HepG2 (cell line): ENCODE data around the gene WNT6. TPM values are rescaled to one million over a fixed set of nuclear protein-coding genes. Genes with fewer than 3 reads are reported as not detected.

Experiments used
- ATAC-seq: fragments of 200-7000 bp; cut with Tn5 transposase; 3 replicates; pipeline ENCODE4 v1.9.1; 2020; ENCODE audit warnings: mild to moderate bottlenecking, moderate library complexity
- BruUV-seq: library from RNA; stranded (reverse); fragments of 400-500 nt; replicated peaks from 2 replicates; lab custom pipeline; 2021; lab: Mats Ljungman, UMichigan
- CTCF ChIA-PET: fragments of 300-600 bp; formaldehyde crosslinking; extraction: SDS; loops from one replicate; lab custom pipeline; 2021; ENCODE audit warnings: low total read pairs, inconsistent platforms, low intra/inter-chr PET ratio; lab: Yijun Ruan, JAX
- POLR2A ChIA-PET: fragments of 350-600 bp; sonication (Branson Sonifier 250); formaldehyde crosslinking; loops from one replicate; lab custom pipeline; 2020; ENCODE audit warnings: antibody characterized with exemption, inconsistent platforms; lab: Yijun Ruan, JAX
- DNase-seq: peaks from one replicate; pipeline ENCODE4 v3.0.0-alpha.2; 2015; ENCODE audit warnings: low spot score
- FAIRE-seq: peaks from 3 replicates; lab custom pipeline; 2011; peaks lifted over from hg19 to GRCh38; lab: Jason Lieb, UNC
- H2AFZ ChIP-seq: one replicate; pipeline ENCODE4 v1.6.1; 2011; ENCODE audit warnings: low read length, inconsistent platforms
- H3K27ac ChIP-seq: fragments of 300-600 bp; 3 replicates; pipeline ENCODE4 v1.8.0; 2011; ENCODE audit warnings: mixed run types, mild to moderate bottlenecking, mixed read lengths, low read length, inconsistent platforms; ENCODE audit not compliant: insufficient read depth; ENCODE audit errors: extremely low read length
- H3K27me3 ChIP-seq, 2 experiments: fragments of 200-600 bp in 1 of 2; 2 replicates in 1 of 2; 3 replicates in 1 of 2; pipeline versions ENCODE4 v1.6.0 to v1.8.0; 2011; ENCODE audit warnings: low read length in 2 of 2, mild to moderate bottlenecking in 2 of 2, moderate library complexity in 2 of 2, inconsistent platforms in 1 of 2; ENCODE audit not compliant: insufficient read depth in 2 of 2, control insufficient read depth in 1 of 2
- H3K36me3 ChIP-seq, 2 experiments: fragments of 200-600 bp in 1 of 2; replicated peaks in 1 of 2; 2 replicates in 1 of 2; 3 replicates in 1 of 2; pipeline versions ENCODE4 v1.5.1 to v1.8.0; 2011; ENCODE audit warnings: low read length in 2 of 2, inconsistent platforms in 1 of 2; ENCODE audit not compliant: insufficient read depth in 2 of 2, control insufficient read depth in 1 of 2
- H3K4me1 ChIP-seq: 2 replicates; pipeline ENCODE4 v1.5.1; 2012; ENCODE audit warnings: low read length, inconsistent platforms; ENCODE audit not compliant: insufficient read depth
- H3K4me2 ChIP-seq: 2 replicates; pipeline ENCODE4 v1.6.0; 2011; ENCODE audit warnings: low read depth, low read length, inconsistent platforms
- H3K4me3 ChIP-seq, 3 experiments: fragments of 200-600 bp in 1 of 3; sonication (generic), shearing (Covaris generic) in 1 of 3; replicated peaks in 1 of 3; 2 replicates each; pipeline ENCODE4 v1.5.1; 2011 to 2016; ENCODE audit warnings: low read length in 3 of 3, inconsistent platforms in 2 of 3, low read depth in 2 of 3, mild to moderate bottlenecking in 2 of 3, control low read depth in 1 of 3, mixed read lengths in 1 of 3; ENCODE audit not compliant: insufficient read depth in 1 of 3
- H3K79me2 ChIP-seq: one replicate; pipeline ENCODE4 v1.6.1; 2011; ENCODE audit warnings: low read length, inconsistent platforms; ENCODE audit not compliant: insufficient read depth
- H3K9ac ChIP-seq: 2 replicates; pipeline ENCODE4 v1.6.0; 2011; ENCODE audit warnings: mild to moderate bottlenecking, low read depth, low read length, inconsistent platforms; ENCODE audit not compliant: insufficient read depth
- H3K9me3 ChIP-seq: 2 replicates; pipeline ENCODE4 v1.5.1; 2012; ENCODE audit warnings: mild to moderate bottlenecking, low read length
- H4K20me1 ChIP-seq: 2 replicates; pipeline ENCODE4 v1.6.0; 2011; ENCODE audit warnings: inconsistent platforms, mild to moderate bottlenecking, low read length, moderate library complexity; ENCODE audit not compliant: insufficient read depth
- ARHGAP35 ChIP-seq: sonication (generic); formaldehyde crosslinking; IDR thresholded peaks from 2 replicates; pipeline ENCODE4 v1.9.0; 2022; ENCODE audit warnings: mild to moderate bottlenecking, inconsistent platforms, moderate library complexity, missing genetic modification reagents, borderline replicate concordance
- ESRRA ChIP-seq: sonication (generic); formaldehyde crosslinking; IDR thresholded peaks from 2 replicates; pipeline ENCODE4 v1.5.1; 2020; ENCODE audit warnings: mild to moderate bottlenecking, low read depth, missing genetic modification reagents
- FOSL1 ChIP-seq: sonication (generic); formaldehyde crosslinking; IDR thresholded peaks from 2 replicates; pipeline ENCODE4 v1.9.0; 2021; ENCODE audit warnings: missing genetic modification reagents, borderline replicate concordance
- FOXA3 ChIP-seq: IDR thresholded peaks from 2 replicates; pipeline ENCODE4 v1.6.1; 2016; ENCODE audit warnings: missing genetic modification reagents, missing compliant biosample characterization
- GTF3A ChIP-seq: sonication (generic); formaldehyde crosslinking; conservative IDR thresholded peaks from 2 replicates; pipeline ENCODE4 v1.4.0; 2020; ENCODE audit warnings: mild to moderate bottlenecking, missing genetic modification reagents
- NAIF1 ChIP-seq: sonication (generic); formaldehyde crosslinking; IDR thresholded peaks from 2 replicates; pipeline ENCODE4 v1.5.0; 2020; ENCODE audit warnings: mild to moderate bottlenecking, missing genetic modification reagents, borderline replicate concordance
- NCOR1 ChIP-seq: fragments of 200-600 bp; sonication (generic); IDR thresholded peaks from 2 replicates; pipeline ENCODE4 v1.7.0; 2017; ENCODE audit warnings: antibody characterized with exemption, low read length, borderline replicate concordance
- RFX3 ChIP-seq: IDR thresholded peaks from 2 replicates; pipeline ENCODE4 v1.6.1; 2016; ENCODE audit warnings: missing biosample characterization, missing genetic modification reagents
- ZNF17 ChIP-seq: sonication (generic); formaldehyde crosslinking; IDR thresholded peaks from 2 replicates; pipeline ENCODE4 v1.5.0; 2020; ENCODE audit warnings: mild to moderate bottlenecking, missing genetic modification reagents
- ZNF230 ChIP-seq: sonication (generic); formaldehyde crosslinking; IDR thresholded peaks from 2 replicates; pipeline ENCODE4 v1.4.0; 2020; ENCODE audit warnings: mild to moderate bottlenecking, missing genetic modification reagents
- ZNF790 ChIP-seq: sonication (generic); formaldehyde crosslinking; IDR thresholded peaks from 2 replicates; pipeline ENCODE4 v1.8.0; 2022; ENCODE audit warnings: missing genetic modification reagents, mild to moderate bottlenecking, borderline replicate concordance
- WGBS: methylation state at CpG from one replicate; pipeline ENCODE4 v1.1.6; 2017; ENCODE audit warnings: low lambda C conversion rate; 5-methylcytosine and 5-hydroxymethylcytosine counted together
- in situ Hi-C: cut with HindIII; loops from 2 replicates; pipeline ENCODE4 v1.10.0; 2017; ENCODE audit warnings: low pct_unique_long_range_greater_than_20kb; ENCODE audit not compliant: extremely low pct_ligation_motif_present
- intact Hi-C: fragments of 100-400 bp; cut with micrococcal nuclease; formaldehyde crosslinking; loops from one replicate; pipeline ENCODE4 v1.10.0; 2022; ENCODE audit not compliant: unreplicated experiment
- polyA plus RNA-seq, 8 experiments: library from polyadenylated mRNA; depleted of rRNA in 3 of 8; stranded (reverse) in 7 of 8; unstranded in 1 of 8; fragments of >200 nt; fragmentation: Illumina TruSeq in 4 of 8; extraction: Trizol in 4 of 8; gene quantifications; 2 replicates each; pipeline versions ENCODE4 v1.2.1 to v1.2.3, GENCODE V29; 2011 to 2016; ENCODE audit warnings: low read depth in 4 of 8, missing spikeins in 1 of 8, mixed read lengths in 1 of 8; ENCODE audit not compliant: insufficient read depth in 1 of 8
- total RNA-seq, 5 experiments: library from RNA; depleted of rRNA; stranded (reverse); fragments of >200 nt; fragmentation: Illumina TruSeq; extraction: Trizol; gene quantifications; 2 replicates each; pipeline ENCODE4 v1.2.3, GENCODE V29; 2016; ENCODE audit warnings: low read depth in 1 of 5

The WNT6 gene
- total and polyA plus RNA-seq, 2 of the 13 experiments (the other 11 are each of a cell fraction or from before 2014, with no cell fraction given): 0.20 TPM; not detected in 1

GRCh38 chr2:218850796-218851195 lies 8.8 kb upstream of the WNT6 start:
- no peak for ATAC-seq
- H3K27me3 ChIP-seq: peaks cover 4 to 53% of the 10 kb centered on the region in 2 experiments; a peak in 4 of 5 replicates
- ChIA-PET CTCF (no interaction called here), POLR2A (no interaction called here)
- FAIRE-seq: no peak
- no peak overlapping the region for H3K27ac ChIP-seq
- peaks cover 40% of the 10 kb centered on the region for H3K4me1 ChIP-seq
- H3K9ac ChIP-seq: no peak overlapping the region
- intact Hi-C loops (no loop called here), in situ Hi-C loops (no loop called here)
- TF ChIP-seq FOXA3 (no peak), ZNF790 (CRISPR knock-in tag) (no peak), NCOR1 (no peak), ZNF230 (CRISPR knock-in tag) (no peak), ESRRA (CRISPR knock-in tag) (no peak), ZNF17 (CRISPR knock-in tag) (no peak)
- no peak overlapping the region for H2AFZ ChIP-seq
- H3K4me2 ChIP-seq: no peak overlapping the region
- DNase-seq: no peak
- no TSS peak for BruUV-seq
- WGBS: 45% methylated on average over 2 of the region's 2 CpGs
- H3K79me2 ChIP-seq: no peaks in the 10 kb centered on the region
- H4K20me1 ChIP-seq: no peaks in the 10 kb centered on the region; the same call in 1 of the 2 replicates
- no peak overlapping the region for H3K4me3 ChIP-seq
- no peaks in the 10 kb centered on the region for H3K36me3 ChIP-seq
- H3K9me3 ChIP-seq: no peaks in the 10 kb centered on the region

- H3K4me3 ChIP-seq: no peak overlapping the region
- H3K36me3 ChIP-seq: no peaks in the 10 kb centered on the region
- peaks cover 40% of the 10 kb centered on the region for H3K4me1 ChIP-seq
- POLR2A ChIA-PET: no interaction called here
- H3K27me3 ChIP-seq: peaks cover 4 to 58% of the 10 kb centered on the region in 2 experiments; a peak in 4 of 5 replicates
- ATAC-seq (no peak), FAIRE-seq (no peak), DNase-seq (no peak)
- H3K9ac ChIP-seq: no peak overlapping the region
- H3K27ac ChIP-seq: no peak overlapping the region
- TF ChIP-seq RFX3 (CRISPR knock-in tag) (no peak), NAIF1 (no peak), FOSL1 (no peak), ARHGAP35 (CRISPR knock-in tag) (no peak), GTF3A (CRISPR knock-in tag) (no peak)
- in situ Hi-C loops: no loop called here
- H3K9me3 ChIP-seq: no peaks in the 10 kb centered on the region
- 7% methylated on average over 3 of the region's 3 CpGs for whole genome bisulfite sequencing
- intact Hi-C loops: no loop called here
- no peaks in the 10 kb centered on the region for H3K79me2 ChIP-seq
- CTCF ChIA-PET: no interaction called here
- no TSS peak for BruUV-seq
- no peak overlapping the region for H3K4me2 ChIP-seq
- H4K20me1 ChIP-seq: no peaks in the 10 kb centered on the region; the same call in 1 of the 2 replicates
- H2AFZ ChIP-seq: no peak overlapping the region
These were observed 8.3 kb upstream of the WNT6 start for GRCh38 chr2:218851286-218851685.
